Chondrocyte (in vitro differentiated cells): ENCODE measurements around the gene RNF41. TPM values are rescaled to one million over a fixed set of nuclear protein-coding genes. Genes with fewer than 3 reads are reported as not detected.
"Not testable (repeated sequence)": the region's sequence is repeated elsewhere in the genome, so short reads cannot be mapped to it uniquely, and the experiment has no call there.

Source experiments
- DNase-seq: peaks from one replicate; pipeline ENCODE4 v3.0.0; 2021; ENCODE audit warnings: mixed read lengths, low spot score
- H3K27ac Mint-ChIP-seq: one replicate; pipeline ENCODE4 v1.8.0; 2021; ENCODE audit warnings: mild to moderate bottlenecking, moderate library complexity, mixed read lengths; ENCODE audit not compliant: unreplicated experiment
- H3K27me3 Mint-ChIP-seq: 2 replicates; pipeline ENCODE4 v1.8.0; 2021; ENCODE audit warnings: low read depth, mixed read lengths
- H3K36me3 Mint-ChIP-seq: 2 replicates; pipeline ENCODE4 v1.8.0; 2021; ENCODE audit warnings: low read depth, mixed read lengths
- H3K4me1 Mint-ChIP-seq: 2 replicates; pipeline ENCODE4 v1.8.0; 2021; ENCODE audit warnings: low read depth, mild to moderate bottlenecking, mixed read lengths
- H3K4me3 Mint-ChIP-seq: one replicate; pipeline ENCODE4 v1.8.0; 2021; ENCODE audit warnings: mild to moderate bottlenecking, moderate library complexity, mixed read lengths; ENCODE audit not compliant: unreplicated experiment
- H3K9me3 Mint-ChIP-seq: 2 replicates; pipeline ENCODE4 v1.8.0; 2021; ENCODE audit warnings: low read depth, mixed read lengths
- CTCF ChIP-seq: fragments of 200-600 bp; sonication (generic); IDR thresholded peaks from 2 replicates; pipeline ENCODE4 v1.5.0; 2021; ENCODE audit warnings: antibody characterized with exemption, mild to moderate bottlenecking, moderate library complexity
- total RNA-seq: library from RNA; stranded (reverse); gene quantifications from 3 replicates; pipeline ENCODE4 v1.2.1, GENCODE V29; 2021

RNF41 gene
- total RNA-seq, 1 donor from 2014 or later, result 103 TPM

GRCh38 chr12:56158029-56158925, 63.4 kb downstream of the RNF41 start, which contains the start of gene MYL6:
TSS of gene MYL6 (plus strand) at chr12:56158359. CDS start at chr12:56158402, 43 bp downstream.
- Mint-ChIP-seq H3K4me3 (peak within 1 kb of the TSS; percentile 94), H3K27me3 (no peaks in the 10 kb centered on the region), H3K36me3 (peaks cover 35% of the 10 kb centered on the region), H3K27ac (peak within 1 kb of the TSS; percentile 99), H3K9me3 (no peaks in the 10 kb centered on the region), H3K4me1 (peaks cover 45% of the 10 kb centered on the region)
- no peak for TF ChIP-seq CTCF
- DNase-seq, result peak; percentile 96

- peaks cover 32% of the 10 kb centered on the region for H3K36me3 Mint-ChIP-seq
- peaks cover 51% of the 10 kb centered on the region for H3K4me1 Mint-ChIP-seq
- peak; percentile 82 for TF ChIP-seq CTCF
- DNase-seq, result peak; percentile 66
- H3K27me3 Mint-ChIP-seq, result no peaks in the 10 kb centered on the region
- H3K27ac Mint-ChIP-seq, result peak overlapping the region; percentile 99
- peak overlapping the region; percentile 94 for H3K4me3 Mint-ChIP-seq
- H3K9me3 Mint-ChIP-seq, result no peaks in the 10 kb centered on the region
Observed at GRCh38 chr12:56157201-56158028, 64.3 kb downstream of the RNF41 start.

GRCh38 chr12:56156464-56157200, 65.1 kb downstream of the RNF41 start:
- H3K9me3 Mint-ChIP-seq, DNase-seq, H3K27me3 Mint-ChIP-seq: not testable (repeated sequence)
- H3K4me1 Mint-ChIP-seq, result peaks cover 54% of the 10 kb centered on the region
- H3K27ac Mint-ChIP-seq, result peak overlapping the region; percentile 99
- H3K36me3 Mint-ChIP-seq, result peaks cover 27% of the 10 kb centered on the region
- H3K4me3 Mint-ChIP-seq, result peak overlapping the region; percentile 94

GRCh38 chr12:56155256-56155845, 66.4 kb downstream of the RNF41 start:
- Mint-ChIP-seq H3K9me3 (no peaks in the 10 kb centered on the region), H3K36me3 (peaks cover 16% of the 10 kb centered on the region), H3K27ac (no peak overlapping the region), H3K4me3 (peak overlapping the region; percentile 10), H3K27me3 (no peaks in the 10 kb centered on the region), H3K4me1 (peaks cover 52% of the 10 kb centered on the region)
- no peak for TF ChIP-seq CTCF
- DNase-seq, result no peak

- Mint-ChIP-seq H3K4me3 (no peak overlapping the region), H3K36me3 (peaks cover 11% of the 10 kb centered on the region), H3K27ac (no peak overlapping the region), H3K27me3 (no peaks in the 10 kb centered on the region), H3K9me3 (no peaks in the 10 kb centered on the region), H3K4me1 (peaks cover 50% of the 10 kb centered on the region)
- no peak for TF ChIP-seq CTCF
- no peak for DNase-seq
Observed at GRCh38 chr12:56154818-56155217, 66.9 kb downstream of the RNF41 start.
